HepG2 (cell line): Measurements from ENCODE around the gene COPS7B. TPM values are rescaled to one million over a fixed set of nuclear protein-coding genes. Genes with fewer than 3 reads are reported as not detected.

Experiments used
- AGO2 ChIP-seq: fragments of 200-400 bp; formaldehyde crosslinking; optimal IDR thresholded peaks from 2 replicates; pipeline ENCODE3; 2017; ENCODE audit warnings: mild to moderate bottlenecking, low read depth, low read length, moderate library complexity
- DMAP1 ChIP-seq: IDR thresholded peaks from 2 replicates; pipeline ENCODE4 v1.6.1; 2016
- GFI1 ChIP-seq: sonication (generic); formaldehyde crosslinking; IDR thresholded peaks from 2 replicates; pipeline ENCODE4 v1.5.0; 2020; ENCODE audit warnings: missing genetic modification reagents, mild to moderate bottlenecking, borderline replicate concordance
- GLMP ChIP-seq: sonication (generic); formaldehyde crosslinking; IDR thresholded peaks from 2 replicates; pipeline ENCODE4 v1.9.0; 2021; ENCODE audit warnings: missing genetic modification reagents, mild to moderate bottlenecking, borderline replicate concordance
- GZF1 ChIP-seq: sonication (generic); formaldehyde crosslinking; IDR thresholded peaks from 2 replicates; pipeline ENCODE4 v1.5.1; 2020; ENCODE audit warnings: mild to moderate bottlenecking, missing genetic modification reagents
- HIVEP1 ChIP-seq: sonication (generic); formaldehyde crosslinking; IDR thresholded peaks from 2 replicates; pipeline ENCODE4 v1.4.0; 2020; ENCODE audit warnings: mild to moderate bottlenecking, missing genetic modification reagents
- MEIS2 ChIP-seq: sonication (generic); formaldehyde crosslinking; IDR thresholded peaks from 2 replicates; pipeline ENCODE4 v1.9.0; 2021; ENCODE audit warnings: mild to moderate bottlenecking, missing genetic modification reagents
- NR2F1 ChIP-seq, 2 experiments: fragments of 450-650 bp in 1 of 2; formaldehyde crosslinking in 1 of 2; IDR thresholded peaks; 2 replicates each; pipeline versions ENCODE4 v1.5.0 to v1.6.1; 2016 to 2020; ENCODE audit warnings: mild to moderate bottlenecking in 1 of 2, missing compliant biosample characterization in 1 of 2, missing genetic modification reagents in 1 of 2, moderate library complexity in 1 of 2
- NR3C1 ChIP-seq: sonication (generic); formaldehyde crosslinking; IDR thresholded peaks from 2 replicates; pipeline ENCODE4 v1.4.0; 2020; ENCODE audit warnings: missing genetic modification reagents
- PITX1 ChIP-seq: sonication (generic); formaldehyde crosslinking; IDR thresholded peaks from 2 replicates; pipeline ENCODE4 v1.5.1; 2020; ENCODE audit warnings: mild to moderate bottlenecking, missing genetic modification reagents
- POLR2A ChIP-seq, 2 experiments: IDR thresholded peaks; 2 replicates each; pipeline ENCODE4 v1.6.1; 2011; ENCODE audit warnings: low read depth in 2 of 2, low read length in 2 of 2, mild to moderate bottlenecking in 1 of 2, moderate library complexity in 1 of 2; ENCODE audit not compliant: insufficient read depth in 1 of 2
- RFXANK ChIP-seq: IDR thresholded peaks from 2 replicates; pipeline ENCODE4 v1.6.1; 2016
- SP5 ChIP-seq: IDR thresholded peaks from 2 replicates; pipeline ENCODE4 v1.6.1; 2016; ENCODE audit warnings: low read depth, borderline replicate concordance
- TCF7 ChIP-seq: sonication (generic); IDR thresholded peaks from 2 replicates; pipeline ENCODE4 v1.6.1; 2016; ENCODE audit warnings: antibody characterized with exemption, low read depth
- ZBTB10 ChIP-seq: sonication (generic); formaldehyde crosslinking; IDR thresholded peaks from 2 replicates; pipeline ENCODE4 v1.4.0; 2020; ENCODE audit warnings: missing genetic modification reagents, borderline replicate concordance
- ZBTB2 ChIP-seq: sonication (generic); formaldehyde crosslinking; IDR thresholded peaks from 2 replicates; pipeline ENCODE4 v1.8.0; 2022; ENCODE audit warnings: low read depth, missing genetic modification reagents
- ZNF382 ChIP-seq: sonication (generic); formaldehyde crosslinking; IDR thresholded peaks from 2 replicates; pipeline ENCODE4 v1.5.0; 2020; ENCODE audit warnings: missing genetic modification reagents, mild to moderate bottlenecking, borderline replicate concordance
- ZNF44 ChIP-seq: sonication (generic); formaldehyde crosslinking; IDR thresholded peaks from 2 replicates; pipeline ENCODE4 v1.5.1; 2020; ENCODE audit warnings: mild to moderate bottlenecking, missing genetic modification reagents
- ZNF510 ChIP-seq: sonication (generic); formaldehyde crosslinking; IDR thresholded peaks from 2 replicates; pipeline ENCODE4 v1.4.0; 2020; ENCODE audit warnings: low read depth, mild to moderate bottlenecking, missing genetic modification reagents
- ZNF513 ChIP-seq: sonication (generic); formaldehyde crosslinking; conservative IDR thresholded peaks from 2 replicates; pipeline ENCODE4 v1.5.0; 2020; ENCODE audit warnings: missing genetic modification reagents
- polyA plus RNA-seq, 8 experiments: library from polyadenylated mRNA; depleted of rRNA in 3 of 8; stranded (reverse) in 7 of 8; unstranded in 1 of 8; fragments of >200 nt; fragmentation: Illumina TruSeq in 4 of 8; extraction: Trizol in 4 of 8; gene quantifications; 2 replicates each; pipeline versions ENCODE4 v1.2.1 to v1.2.3, GENCODE V29; 2011 to 2016; ENCODE audit warnings: low read depth in 4 of 8, missing spikeins in 1 of 8, mixed read lengths in 1 of 8; ENCODE audit not compliant: insufficient read depth in 1 of 8
- total RNA-seq, 5 experiments: library from RNA; depleted of rRNA; stranded (reverse); fragments of >200 nt; fragmentation: Illumina TruSeq; extraction: Trizol; gene quantifications; 2 replicates each; pipeline ENCODE4 v1.2.3, GENCODE V29; 2016; ENCODE audit warnings: low read depth in 1 of 5

The COPS7B gene
- total and polyA plus RNA-seq, 2 of the 13 experiments (the other 11 are each of a cell fraction or from before 2014, with no cell fraction given), result 30.6 to 62.7 TPM

DNA sequence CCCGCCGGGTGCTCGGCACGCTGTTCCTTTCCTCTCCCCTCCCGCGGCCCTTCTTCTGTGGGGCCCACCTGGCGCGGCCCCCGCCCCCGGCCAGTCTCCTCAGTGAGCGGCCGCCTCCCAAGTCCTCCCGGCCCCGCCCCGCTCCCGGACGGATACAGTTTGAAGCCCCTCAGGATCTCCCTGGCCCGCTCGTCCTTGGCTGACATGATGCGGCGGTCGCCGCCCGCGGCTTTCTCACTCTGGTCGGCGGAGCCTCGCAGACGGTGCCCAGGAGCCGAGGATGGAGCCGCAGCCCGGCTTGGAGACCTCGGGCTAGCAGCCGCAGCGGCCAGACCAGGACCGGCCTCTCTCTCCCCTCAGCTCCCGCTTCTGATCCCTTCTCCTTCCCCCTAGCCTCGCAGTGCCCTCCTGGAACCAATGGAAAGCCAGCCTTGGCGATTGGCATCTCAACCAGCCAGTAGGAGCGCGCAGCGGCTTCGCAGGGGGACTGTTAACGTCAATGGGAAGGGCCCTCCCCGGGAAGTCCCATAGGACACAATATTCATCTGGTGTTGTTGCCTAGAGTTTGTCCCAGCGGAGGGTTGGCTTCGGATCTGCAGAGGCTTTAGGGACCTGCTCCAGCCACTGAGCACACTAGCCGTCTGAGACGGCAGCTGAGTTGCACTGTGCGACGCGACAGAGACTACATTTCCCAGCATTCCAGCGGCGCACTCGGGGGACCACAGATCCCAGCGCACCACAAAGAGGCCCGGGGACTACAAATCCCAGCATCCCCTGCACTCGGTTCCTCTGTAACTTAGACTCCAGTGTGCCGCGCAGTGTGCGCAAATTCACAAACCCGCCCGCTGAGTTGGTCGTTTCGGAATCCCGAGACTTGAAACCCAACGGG lies 5.1 kb upstream of the COPS7B start, which contains the start of gene PDE6D (continued):
- TF ChIP-seq ZBTB10 (CRISPR knock-in tag) (no peak), HIVEP1 (CRISPR knock-in tag) (peak; percentile 78), ZNF513 (CRISPR knock-in tag) (peak; percentile 63; the same call in 1 of the 2 replicates), ZNF510 (CRISPR knock-in tag) (0 out of 2 replicates have a peak, but pooled peaks have one; percentile 50), ZBTB2 (CRISPR knock-in tag) (no peak), MEIS2 (CRISPR knock-in tag) (no peak; the same call in 1 of the 2 replicates), PITX1 (CRISPR knock-in tag) (peak; percentile 74), GLMP (CRISPR knock-in tag) (no peak), AGO2 (peak; percentile 17), DMAP1 (no peak; the same call in 1 of the 2 replicates), NR2F1 (CRISPR knock-in tag; IDR thresholded peaks at IDR 0.05) (peak in 1 of 2 experiments; percentile 30; a peak in 1 of 4 replicates), ZNF44 (CRISPR knock-in tag) (peak; percentile 81), GZF1 (CRISPR knock-in tag) (0 out of 2 replicates have a peak, but pooled peaks have one; percentile 6), NR3C1 (CRISPR knock-in tag) (no peak), ZNF382 (CRISPR knock-in tag) (no peak), SP5 (CRISPR knock-in tag) (no peak; the same call in 1 of the 2 replicates), GFI1 (CRISPR knock-in tag) (no peak), RFXANK (CRISPR knock-in tag) (no peak), TCF7 (no peak), POLR2A (IDR thresholded peaks at IDR 0.05; ENCODE audit: insufficient read depth in 1 of 2, low read depth in 2 of 2, low read length in 2 of 2) (peak; percentile 76 to 94)
